BLaER1 (cell line): ENCODE data around the gene PKD2.

Source experiments
- H3K27ac ChIP-seq: shearing (Covaris generic); formaldehyde crosslinking; 2 replicates; pipeline ENCODE4 v1.8.1; 2022
- H3K27me3 ChIP-seq: shearing (Covaris generic); formaldehyde crosslinking; 2 replicates; pipeline ENCODE4 v1.8.1; 2022
- H3K36me3 ChIP-seq: shearing (Covaris generic); formaldehyde crosslinking; 2 replicates; pipeline ENCODE4 v1.8.1; 2022
- H3K4me1 ChIP-seq: shearing (Covaris generic); formaldehyde crosslinking; 2 replicates; pipeline ENCODE4 v1.8.1; 2022
- H3K4me2 ChIP-seq: shearing (Covaris generic); formaldehyde crosslinking; 2 replicates; pipeline ENCODE4 v1.8.1; 2022
- H3K4me3 ChIP-seq: shearing (Covaris generic); formaldehyde crosslinking; 2 replicates; pipeline ENCODE4 v1.8.1; 2022
- H3K9ac ChIP-seq: shearing (Covaris generic); formaldehyde crosslinking; 2 replicates; pipeline ENCODE4 v1.8.1; 2022
- H3K9me3 ChIP-seq: shearing (Covaris generic); formaldehyde crosslinking; 2 replicates; pipeline ENCODE4 v1.8.1; 2022
- H4K20me1 ChIP-seq: shearing (Covaris generic); formaldehyde crosslinking; 2 replicates; pipeline ENCODE4 v1.8.1; 2022
- Cebpa-rat ChIP-seq: shearing (Covaris generic); IDR thresholded peaks from 2 replicates; pipeline ENCODE4 v1.8.1; 2022

Gene PKD2

DNA sequence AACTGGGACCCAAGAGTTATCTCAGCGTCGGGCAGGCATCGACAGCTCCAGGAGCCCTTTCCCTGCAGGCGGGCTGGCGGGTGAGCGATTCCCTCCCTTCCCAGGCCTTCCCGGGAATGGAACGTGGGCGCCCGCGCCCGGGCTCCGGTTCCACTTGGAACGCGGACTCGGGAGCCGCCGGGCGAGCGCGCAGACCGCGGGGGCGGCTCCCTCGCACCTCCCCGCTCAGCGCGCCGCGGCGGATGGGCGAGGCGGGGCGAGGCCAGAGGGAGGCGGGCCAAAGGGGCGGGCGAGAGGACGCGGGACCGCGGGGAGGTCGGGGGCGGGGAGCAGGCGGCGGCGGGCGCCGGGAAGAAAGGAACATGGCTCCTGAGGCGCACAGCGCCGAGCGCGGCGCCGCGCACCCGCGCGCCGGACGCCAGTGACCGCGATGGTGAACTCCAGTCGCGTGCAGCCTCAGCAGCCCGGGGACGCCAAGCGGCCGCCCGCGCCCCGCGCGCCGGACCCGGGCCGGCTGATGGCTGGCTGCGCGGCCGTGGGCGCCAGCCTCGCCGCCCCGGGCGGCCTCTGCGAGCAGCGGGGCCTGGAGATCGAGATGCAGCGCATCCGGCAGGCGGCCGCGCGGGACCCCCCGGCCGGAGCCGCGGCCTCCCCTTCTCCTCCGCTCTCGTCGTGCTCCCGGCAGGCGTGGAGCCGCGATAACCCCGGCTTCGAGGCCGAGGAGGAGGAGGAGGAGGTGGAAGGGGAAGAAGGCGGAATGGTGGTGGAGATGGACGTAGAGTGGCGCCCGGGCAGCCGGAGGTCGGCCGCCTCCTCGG, at the start of gene PKD2:
Gene PKD2, plus strand, starts transcription at position 332 of the 818 bp plus-strand sequence. Its CDS starts 99 bp downstream, at position 431.
- no peak for TF ChIP-seq Cebpa-rat
- H3K36me3 ChIP-seq = no peaks in the 10 kb centered on the region
- H3K27ac ChIP-seq = peak within 1 kb of the TSS; percentile 96
- H4K20me1 ChIP-seq = peaks cover 45% of the 10 kb centered on the region
- H3K4me3 ChIP-seq = peak within 1 kb of the TSS; percentile 99
- peaks cover 41% of the 10 kb centered on the region for H3K4me1 ChIP-seq
- peak within 1 kb of the TSS; percentile 96 for H3K9ac ChIP-seq
- no peaks in the 10 kb centered on the region; the same call in 1 of the 2 replicates for H3K27me3 ChIP-seq
- H3K9me3 ChIP-seq = peaks cover 3% of the 10 kb centered on the region; the same call in 1 of the 2 replicates
- H3K4me2 ChIP-seq = peak within 1 kb of the TSS; percentile 96

DNA sequence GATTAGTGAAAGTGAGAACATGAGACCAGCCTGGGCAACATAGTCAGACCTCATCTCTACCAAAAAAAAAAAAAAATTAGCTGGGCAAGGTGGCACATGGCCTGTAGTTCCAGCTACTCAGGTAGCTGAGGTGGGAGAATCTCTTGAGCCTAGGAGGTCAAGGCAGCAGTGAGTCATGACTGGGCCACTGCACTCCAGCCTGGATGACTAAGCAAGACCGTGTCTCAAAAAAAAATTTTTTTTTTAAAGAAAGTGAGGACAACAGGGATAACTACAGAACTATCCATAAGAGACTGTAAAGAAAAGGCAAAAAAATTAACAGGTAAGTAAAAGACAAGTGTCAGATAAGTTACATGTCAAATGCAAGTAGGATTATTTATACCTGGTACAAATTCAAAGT, 45.4 kb upstream of the PKD2 start:
- Histone ChIP-seq H3K4me3 (no peak overlapping the region), H3K27me3 (no peaks in the 10 kb centered on the region), H3K36me3 (no peaks in the 10 kb centered on the region), H3K9me3 (peaks cover 17% of the 10 kb centered on the region), H3K27ac (no peak overlapping the region), H3K4me2 (no peak overlapping the region), H3K9ac (no peak overlapping the region), H3K4me1 (no peaks in the 10 kb centered on the region), H4K20me1 (no peaks in the 10 kb centered on the region)
- TF ChIP-seq Cebpa-rat = no peak

DNA sequence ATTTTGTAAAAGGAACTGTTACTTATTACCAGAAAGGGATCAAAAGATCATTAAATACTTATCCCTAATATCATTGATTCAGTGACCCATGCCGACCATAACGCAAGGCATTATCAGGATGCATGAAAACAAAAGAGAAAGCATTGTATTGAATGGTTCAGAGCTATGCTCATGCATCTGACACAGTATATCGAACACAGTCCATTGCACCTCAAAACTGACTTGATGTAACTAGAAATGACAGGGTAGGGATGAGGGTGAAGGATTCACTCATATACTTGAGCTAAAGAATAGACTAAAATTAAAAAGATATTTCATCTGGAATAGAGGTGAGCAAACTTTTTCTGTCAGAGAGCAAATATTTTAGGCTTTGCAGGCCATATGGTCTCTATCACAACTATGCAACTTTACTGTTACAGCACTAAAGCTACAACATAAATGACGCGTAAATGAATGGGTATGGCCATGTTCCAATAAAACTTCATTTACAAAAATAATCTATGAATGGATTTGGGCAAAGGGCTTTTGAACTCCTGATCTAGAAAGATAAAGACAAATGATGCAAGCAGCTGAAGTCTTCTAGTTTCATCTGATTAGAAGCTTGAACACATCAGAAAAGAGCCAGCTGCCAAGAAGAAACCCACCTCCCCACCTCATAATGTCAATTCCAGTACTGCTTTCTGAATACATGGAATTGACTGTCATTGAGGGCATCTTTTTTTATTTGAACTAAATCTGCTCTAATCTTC, 44.9 kb upstream of the PKD2 start:
- Histone ChIP-seq H3K4me1 (no peaks in the 10 kb centered on the region), H3K27ac (no peak overlapping the region), H3K9ac (no peak overlapping the region), H3K36me3 (no peaks in the 10 kb centered on the region), H3K9me3 (peaks cover 21% of the 10 kb centered on the region), H4K20me1 (no peaks in the 10 kb centered on the region), H3K4me2 (no peak overlapping the region), H3K27me3 (no peaks in the 10 kb centered on the region), H3K4me3 (no peak overlapping the region)
- TF ChIP-seq Cebpa-rat = no peak

DNA sequence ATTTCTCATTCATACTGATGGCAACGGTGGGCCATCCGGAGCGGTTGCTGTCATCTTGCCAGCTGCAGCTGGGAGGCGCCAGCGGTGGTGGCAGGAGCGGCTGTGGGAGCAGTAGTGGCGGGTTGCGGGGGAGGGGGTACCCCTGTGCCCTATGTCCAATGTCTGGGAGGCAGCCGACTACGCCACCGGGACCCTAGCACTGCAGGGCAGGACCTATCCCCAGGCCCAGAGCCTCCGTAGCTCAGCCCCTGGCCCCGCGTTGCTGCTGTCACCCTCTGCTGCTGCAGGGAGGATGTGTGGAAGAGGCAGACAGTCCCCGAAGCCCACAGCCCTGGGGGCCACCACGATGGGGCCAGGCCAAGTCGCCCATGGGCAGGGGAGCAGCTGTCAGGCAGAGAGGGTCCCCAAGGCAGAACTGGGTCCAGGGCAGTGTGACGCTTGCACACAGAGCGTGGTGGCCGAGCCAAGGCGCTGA, 41.9 kb upstream of the PKD2 start:
- Histone ChIP-seq H3K9ac (no peak overlapping the region), H3K9me3 (peaks cover 21% of the 10 kb centered on the region), H3K4me2 (no peak overlapping the region), H3K36me3 (no peaks in the 10 kb centered on the region), H4K20me1 (no peaks in the 10 kb centered on the region), H3K4me1 (no peaks in the 10 kb centered on the region), H3K27me3 (no peaks in the 10 kb centered on the region), H3K4me3 (no peak overlapping the region), H3K27ac (no peak overlapping the region)
- no peak for TF ChIP-seq Cebpa-rat

DNA sequence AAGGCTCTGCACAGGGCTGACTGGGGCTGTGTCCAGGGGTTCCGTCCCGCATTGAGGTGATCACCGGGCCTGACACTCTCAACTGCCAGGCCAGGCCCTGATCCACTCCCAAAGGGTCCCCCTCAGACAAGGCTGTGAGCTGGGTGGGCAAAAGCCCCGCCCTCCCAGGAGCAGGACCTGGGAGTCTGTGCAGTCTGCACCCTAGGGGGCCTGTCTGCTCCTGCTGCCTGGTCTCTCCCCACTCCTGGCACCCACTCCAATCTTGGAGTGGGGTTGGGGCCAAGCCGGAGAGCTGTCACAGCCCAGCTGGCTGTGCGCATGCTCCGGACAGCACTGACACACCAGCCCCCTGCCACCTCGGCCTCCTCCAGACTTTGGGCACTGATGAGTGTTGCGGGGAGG, 41.3 kb upstream of the PKD2 start:
- no peak overlapping the region for H3K27ac ChIP-seq
- H3K9me3 ChIP-seq = peaks cover 21% of the 10 kb centered on the region
- no peaks in the 10 kb centered on the region for H3K36me3 ChIP-seq
- H3K4me1 ChIP-seq = no peaks in the 10 kb centered on the region
- no peaks in the 10 kb centered on the region for H4K20me1 ChIP-seq
- no peak overlapping the region for H3K4me2 ChIP-seq
- H3K9ac ChIP-seq = no peak overlapping the region
- no peak for TF ChIP-seq Cebpa-rat
- no peak overlapping the region for H3K4me3 ChIP-seq
- H3K27me3 ChIP-seq = no peaks in the 10 kb centered on the region

DNA sequence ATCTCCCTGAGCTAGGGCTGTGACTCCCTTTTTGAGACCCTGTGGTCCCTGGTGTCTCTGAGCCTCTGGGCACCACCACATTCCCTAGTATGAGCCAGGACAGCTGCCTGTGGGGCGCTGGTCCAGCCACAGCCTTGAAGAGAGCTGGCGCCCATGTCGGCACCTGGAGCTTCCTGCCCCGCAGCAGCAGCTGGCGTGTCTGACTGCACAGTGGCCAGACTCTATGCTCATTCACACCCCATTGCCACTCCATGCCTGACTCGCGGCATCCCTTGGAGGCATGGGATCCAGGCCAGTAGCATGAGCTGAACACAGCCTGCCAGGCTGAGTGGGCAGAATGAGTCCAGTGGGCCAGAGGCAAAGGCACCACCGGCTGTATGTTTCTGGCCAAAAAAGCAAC, 40.2 kb upstream of the PKD2 start:
- H3K9me3 ChIP-seq = peaks cover 21% of the 10 kb centered on the region
- no peak overlapping the region for H3K4me2 ChIP-seq
- no peaks in the 10 kb centered on the region for H3K36me3 ChIP-seq
- no peaks in the 10 kb centered on the region for H3K4me1 ChIP-seq
- no peak overlapping the region for H3K4me3 ChIP-seq
- H4K20me1 ChIP-seq = no peaks in the 10 kb centered on the region
- H3K9ac ChIP-seq = no peak overlapping the region
- no peak for TF ChIP-seq Cebpa-rat
- no peak overlapping the region for H3K27ac ChIP-seq
- H3K27me3 ChIP-seq = no peaks in the 10 kb centered on the region

DNA sequence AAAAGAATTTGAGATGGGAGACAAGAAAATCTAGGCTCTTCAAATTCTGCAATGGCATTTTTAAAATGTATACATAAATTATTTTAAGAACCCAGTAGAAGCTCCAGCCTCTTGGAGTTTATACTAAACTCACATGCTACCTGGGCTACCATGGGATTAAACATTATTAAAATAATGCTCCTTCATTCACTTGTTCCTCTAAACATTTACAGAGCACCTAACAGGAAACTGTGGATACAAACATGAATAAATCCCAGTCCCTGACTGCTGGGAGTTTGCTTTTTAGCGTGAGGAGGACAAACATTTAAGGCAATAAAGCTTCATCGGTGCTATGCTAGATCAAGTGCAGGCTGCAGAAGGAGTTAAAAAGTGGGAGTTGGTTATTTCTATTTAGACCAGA, 37.3 kb upstream of the PKD2 start:
- no peak overlapping the region for H3K9ac ChIP-seq
- no peak overlapping the region for H3K4me2 ChIP-seq
- no peak overlapping the region for H3K27ac ChIP-seq
- peaks cover 21% of the 10 kb centered on the region for H3K9me3 ChIP-seq
- H3K4me3 ChIP-seq = no peak overlapping the region
- no peaks in the 10 kb centered on the region for H4K20me1 ChIP-seq
- peaks cover 5% of the 10 kb centered on the region for H3K4me1 ChIP-seq
- no peaks in the 10 kb centered on the region for H3K27me3 ChIP-seq
- TF ChIP-seq Cebpa-rat = no peak
- H3K36me3 ChIP-seq = no peaks in the 10 kb centered on the region

DNA sequence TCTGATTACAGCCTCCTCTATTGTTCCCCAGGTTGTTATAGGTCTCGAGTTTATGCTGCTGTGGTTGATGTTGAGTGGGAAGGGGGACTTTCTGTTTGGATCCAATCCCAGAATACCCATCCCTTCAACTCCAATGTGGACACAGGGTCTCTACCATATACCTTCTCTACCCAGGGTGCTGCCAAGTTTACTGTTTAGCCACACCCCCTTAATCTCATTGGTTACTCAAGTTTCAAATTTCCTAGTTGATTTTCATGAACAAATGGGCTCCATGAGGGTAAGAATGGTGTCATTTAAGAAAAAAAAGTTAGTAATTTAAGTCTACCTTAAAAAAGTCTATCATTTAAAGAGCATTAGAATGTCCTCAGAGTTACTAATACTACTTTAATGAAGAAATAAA, 35.6 kb upstream of the PKD2 start:
- TF ChIP-seq Cebpa-rat = no peak
- H3K27ac ChIP-seq = no peak overlapping the region
- no peak overlapping the region for H3K4me3 ChIP-seq

DNA sequence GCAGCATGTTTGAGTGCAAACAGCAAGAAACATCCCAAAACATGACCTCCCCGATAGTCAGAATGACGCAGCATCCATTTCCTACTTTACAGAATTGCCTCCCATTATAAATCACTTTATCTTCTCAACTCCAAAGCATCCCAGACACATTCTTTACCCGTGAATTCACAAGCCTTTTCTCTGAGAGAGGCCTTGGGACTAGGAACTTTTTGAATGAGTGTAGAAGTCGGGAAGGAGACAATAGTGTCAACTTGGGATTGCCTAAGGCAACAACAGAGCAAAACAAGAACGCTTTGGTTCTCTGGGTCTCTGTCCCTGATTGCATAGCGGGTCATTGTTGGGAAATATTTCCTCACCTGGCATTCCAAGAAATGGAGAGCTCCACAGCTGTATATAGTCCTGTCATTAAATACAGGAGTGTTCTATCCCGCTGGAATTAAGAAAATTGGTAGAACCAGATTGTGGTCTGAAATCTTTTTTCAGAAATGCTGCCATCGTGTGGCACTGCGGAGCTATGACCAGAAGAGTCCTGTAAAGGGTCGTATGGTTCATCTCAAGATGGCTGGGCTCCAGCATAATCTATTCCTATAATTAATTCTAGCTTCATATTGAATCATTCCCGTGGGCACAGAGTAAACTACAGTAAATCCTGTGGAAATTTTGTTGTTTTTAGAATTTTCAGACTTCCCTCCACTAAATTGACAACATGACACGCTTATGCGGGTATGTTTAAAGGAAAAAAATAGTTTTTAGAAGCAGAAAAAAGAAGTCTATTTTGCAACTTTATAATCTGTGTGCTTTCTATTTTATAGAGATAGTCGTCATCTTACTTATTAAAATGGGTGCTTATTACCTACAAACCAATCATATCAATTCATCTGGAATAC, 33.9 kb upstream of the PKD2 start:
- Histone ChIP-seq H4K20me1 (no peaks in the 10 kb centered on the region), H3K27me3 (no peaks in the 10 kb centered on the region), H3K36me3 (no peaks in the 10 kb centered on the region), H3K9me3 (no peaks in the 10 kb centered on the region), H3K4me3 (no peak overlapping the region), H3K4me1 (peaks cover 15% of the 10 kb centered on the region), H3K9ac (no peak overlapping the region), H3K27ac (no peak overlapping the region), H3K4me2 (no peak overlapping the region)
- TF ChIP-seq Cebpa-rat = no peak

More for the DNA sequence above, 35.6 kb upstream of the PKD2 start:
- Histone ChIP-seq H3K4me2 (no peak overlapping the region), H4K20me1 (no peaks in the 10 kb centered on the region), H3K4me1 (peaks cover 15% of the 10 kb centered on the region), H3K9me3 (peaks cover 6% of the 10 kb centered on the region), H3K27me3 (no peaks in the 10 kb centered on the region), H3K36me3 (no peaks in the 10 kb centered on the region), H3K9ac (no peak overlapping the region)
